Stimulated activated CD8-positive, alpha-beta memory T cell treated with anti-CD3 and anti-CD28 coated beads, Interleukin-12 subunit alpha, Interleukin-12 subunit beta, amount 100 ng/mL, for 1 hour (primary cell): ENCODE results near the gene VWA5B1.

Experiments
- DNase-seq: peaks from one replicate; pipeline ENCODE4 v3.0.0-alpha.2; 2020; ENCODE audit warnings: low read depth

The VWA5B1 gene

GRCh38 chr1:20349561-20349960 is 58.9 kb downstream of the VWA5B1 start:
- no peak for DNase-seq

GRCh38 chr1:20349971-20350370 is 59.3 kb downstream of the VWA5B1 start:
- DNase-seq: no peak

GRCh38 chr1:20350421-20350820 is 59.7 kb downstream of the VWA5B1 start:
- DNase-seq: no peak

- no peak for DNase-seq
Measured at GRCh38 chr1:20351911-20352701, 61.4 kb downstream of the VWA5B1 start.

- DNase-seq: no peak
Measured at GRCh38 chr1:20353836-20354235, 63.2 kb downstream of the VWA5B1 start.

- no peak for DNase-seq
Measured at GRCh38 chr1:20354610-20355009, 63.9 kb downstream of the VWA5B1 start.

- no peak for DNase-seq
Measured at GRCh38 chr1:20355101-20355827, 64.6 kb downstream of the VWA5B1 start.

- no peak for DNase-seq
Measured at GRCh38 chr1:20355828-20356735, 65.4 kb downstream of the VWA5B1 start.

- DNase-seq: no peak
Measured at GRCh38 chr1:20356850-20357459, 66.3 kb downstream of the VWA5B1 start.

- no peak for DNase-seq
Measured at GRCh38 chr1:20357796-20358195, 67.1 kb downstream of the VWA5B1 start.

GRCh38 chr1:20358761-20359263 is 68.1 kb downstream of the VWA5B1 start:
- DNase-seq: no peak

GRCh38 chr1:20359451-20360330 is 69.0 kb downstream of the VWA5B1 start:
- no peak for DNase-seq

GRCh38 chr1:20361401-20361800 is 70.7 kb downstream of the VWA5B1 start:
- no peak for DNase-seq

GRCh38 chr1:20361805-20362381 is 71.2 kb downstream of the VWA5B1 start:
- no peak for DNase-seq

- no peak for DNase-seq
Measured at GRCh38 chr1:20362856-20363255, 72.2 kb downstream of the VWA5B1 start.

- DNase-seq: no peak
Measured at GRCh38 chr1:20365421-20366055, 74.9 kb downstream of the VWA5B1 start.

- no peak for DNase-seq
Measured at GRCh38 chr1:20366056-20366462, 75.4 kb downstream of the VWA5B1 start.

- no peak for DNase-seq
Measured at GRCh38 chr1:20366463-20367115, 75.9 kb downstream of the VWA5B1 start.

- DNase-seq: no peak
Measured at GRCh38 chr1:20367116-20367585, 76.5 kb downstream of the VWA5B1 start.
